Activated T-helper 1 cell treated with anti-CD3 and anti-CD28 coated beads, Interleukin-2, amount 50 U/mL, for 16 hours (primary cell): ENCODE results near the gene CA12.
A peak's percentile ranks its signal among the peaks of the same experiment; 100 is the strongest.

Source experiments
- DNase-seq, 2 donors: peaks; one replicate each; pipeline ENCODE4 v3.0.0-alpha.2; 2020; ENCODE audit warnings: low read depth in 1 of 2, low spot score in 1 of 2

Gene CA12

GRCh38 chr15:63402498-63403253 is 21.0 kb upstream of the CA12 start:
- no peak for DNase-seq

- DNase-seq = no peak
Observed at GRCh38 chr15:63401714-63402497, 20.3 kb upstream of the CA12 start.

GRCh38 chr15:63401078-63401477 is 19.4 kb upstream of the CA12 start:
- DNase-seq = no peak

- no peak for DNase-seq
Observed at GRCh38 chr15:63398456-63398855, 16.8 kb upstream of the CA12 start.

GRCh38 chr15:63396152-63396928 is 14.7 kb upstream of the CA12 start:
- DNase-seq = no peak

- no peak for DNase-seq
Observed at GRCh38 chr15:63395730-63396151, 14.1 kb upstream of the CA12 start.

GRCh38 chr15:63392361-63393009 is 10.8 kb upstream of the CA12 start:
- DNase-seq = no peak

GRCh38 chr15:63391669-63392360 is 10.2 kb upstream of the CA12 start:
- DNase-seq = no peak

GRCh38 chr15:63390689-63391088 is 9.0 kb upstream of the CA12 start:
- DNase-seq = no peak

GRCh38 chr15:63389902-63390670 is 8.4 kb upstream of the CA12 start:
- peak in 1 of 2 donors; percentile 14 for DNase-seq

- DNase-seq = no peak
Observed at GRCh38 chr15:63388511-63388910, 6.9 kb upstream of the CA12 start.

GRCh38 chr15:63387748-63388493 is 6.3 kb upstream of the CA12 start:
- no peak for DNase-seq

- DNase-seq = no peak
Observed at GRCh38 chr15:63385911-63386531, 4.4 kb upstream of the CA12 start.

GRCh38 chr15:63384906-63385305 is 3.3 kb upstream of the CA12 start:
- DNase-seq = no peak

- DNase-seq = no peak
Observed at GRCh38 chr15:63382966-63383710, 1.5 kb upstream of the CA12 start.

- no peak for DNase-seq
Observed at GRCh38 chr15:63380808-63381282, 801 bp downstream of the CA12 start.

- no peak for DNase-seq
Observed at GRCh38 chr15:63380151-63380807, 1.4 kb downstream of the CA12 start.
